ENCODE data around the gene KDM6B. TPM values are rescaled to one million over a fixed set of nuclear protein-coding genes. Genes with fewer than 3 reads are reported as not detected.

KDM6B gene
- total RNA-seq, 1 donor from 2014 or later, result 16.7 TPM

GRCh38 chr17:7840875-7841274, 6.9 kb downstream of the KDM6B start:
- no peak for ATAC-seq

- peak; percentile 64 for ATAC-seq
Observed at GRCh38 chr17:7841396-7841914, 7.4 kb downstream of the KDM6B start.

GRCh38 chr17:7841915-7842379, 7.9 kb downstream of the KDM6B start:
- peak; percentile 52 for ATAC-seq

GRCh38 chr17:7842380-7843256, 8.6 kb downstream of the KDM6B start:
- peak; percentile 24 for ATAC-seq

GRCh38 chr17:7843257-7843535, 9.2 kb downstream of the KDM6B start:
- no peak for ATAC-seq

- ATAC-seq, result peak; percentile 48
Observed at GRCh38 chr17:7843536-7844291, 9.7 kb downstream of the KDM6B start.

GRCh38 chr17:7844292-7845154, 10.5 kb downstream of the KDM6B start:
- peak; percentile 69 for ATAC-seq

- ATAC-seq, result no peak
Observed at GRCh38 chr17:7845359-7846062, 11.5 kb downstream of the KDM6B start.

- no peak for ATAC-seq
Observed at GRCh38 chr17:7846063-7846735, 12.2 kb downstream of the KDM6B start.

- ATAC-seq, result no peak
Observed at GRCh38 chr17:7846765-7847661, 13.0 kb downstream of the KDM6B start.

GRCh38 chr17:7848131-7848579, 14.1 kb downstream of the KDM6B start:
- ATAC-seq, result no peak

GRCh38 chr17:7848739-7849129, 14.7 kb downstream of the KDM6B start:
- ATAC-seq, result no peak

- ATAC-seq, result no peak
Observed at GRCh38 chr17:7849130-7849750, 15.2 kb downstream of the KDM6B start.

GRCh38 chr17:7849751-7850504, 15.9 kb downstream of the KDM6B start:
- no peak for ATAC-seq

- no peak for ATAC-seq
Observed at GRCh38 chr17:7850701-7851437, 16.9 kb downstream of the KDM6B start.

GRCh38 chr17:7851438-7852261, 17.6 kb downstream of the KDM6B start:
- ATAC-seq, result peak; percentile 85

- ATAC-seq, result no peak
Observed at GRCh38 chr17:7852262-7852670, 18.2 kb downstream of the KDM6B start.
